HCT116 (cell line): Measurements from ENCODE around the gene CHRNA4. TPM values are rescaled to one million over a fixed set of nuclear protein-coding genes. Genes with fewer than 3 reads are reported as not detected.

Experiments
- ATAC-seq: fragments of 200-7000 bp; cut with Tn5 transposase; 2 replicates; pipeline ENCODE4 v1.9.1; 2020; ENCODE audit warnings: mild to moderate bottlenecking, moderate library complexity
- BruUV-seq: library from RNA; stranded (reverse); fragments of 400-500 nt; replicated peaks from 2 replicates; lab custom pipeline; 2021; lab: Mats Ljungman, UMichigan
- CTCF ChIA-PET: fragments of 300-600 bp; sonication (Branson Sonifier 250); formaldehyde crosslinking; loops from one replicate; lab custom pipeline; 2021; ENCODE audit warnings: antibody characterized with exemption; lab: Charles Lee
- POLR2A ChIA-PET: fragments of 300-600, 350-600 bp; sonication (Branson Sonifier 250); formaldehyde crosslinking; loops from one replicate; lab custom pipeline; 2021; ENCODE audit warnings: antibody characterized with exemption; lab: Charles Lee
- RAD21 ChIA-PET, 2 experiments: fragments of 300-600 bp; sonication (Branson Sonifier 250); formaldehyde crosslinking; loops; one replicate each; lab custom pipeline; 2023; ENCODE audit warnings: low total read pairs in 2 of 2; ENCODE audit not compliant: uncharacterized antibody in 2 of 2, unreplicated experiment in 2 of 2, low non-redundant PET in 1 of 2; lab: Charles Lee
- DNase-seq: peaks from one replicate; pipeline ENCODE4 v3.0.0-alpha.2; 2010; ENCODE audit warnings: low read depth, low spot score
- H2AFZ ChIP-seq: fragments of 200-600 bp; shearing (Covaris generic), sonication (generic); 2 replicates; pipeline ENCODE4 v1.6.1; 2017; ENCODE audit warnings: low read depth, mixed run types, mixed read lengths, antibody characterized with exemption, low read length; ENCODE audit not compliant: poor library complexity, severe bottlenecking
- H3K27ac ChIP-seq: 2 replicates; pipeline ENCODE4 v1.5.1; 2012; ENCODE audit warnings: low read depth, low read length
- H3K27me3 ChIP-seq: fragments of 200-600 bp; sonication (generic); 2 replicates; pipeline ENCODE4 v1.6.1; 2016; ENCODE audit warnings: mixed run types, low read length, mixed read lengths; ENCODE audit not compliant: insufficient read depth
- H3K36me3 ChIP-seq, 2 experiments: fragments of 200-500 bp in 1 of 2; fragments of 200-600 bp in 1 of 2; sonication (Bioruptor generic) in 1 of 2; sonication (generic) in 1 of 2; 2 replicates each; pipeline versions ENCODE4 v1.5.1 to v1.6.1; 2014 to 2016; ENCODE audit warnings: low read length in 2 of 2, inconsistent platforms in 1 of 2, mixed read lengths in 1 of 2, mixed run types in 1 of 2; ENCODE audit not compliant: insufficient read depth in 2 of 2, control insufficient read depth in 1 of 2
- H3K4me1 ChIP-seq, 2 experiments: fragments of 200-600 bp in 1 of 2; sonication (generic) in 1 of 2; 2 replicates each; pipeline versions ENCODE4 v1.5.1 to v1.6.1; 2012 to 2017; ENCODE audit warnings: low read length in 2 of 2, inconsistent platforms in 1 of 2, mild to moderate bottlenecking in 1 of 2, mixed read lengths in 1 of 2, mixed run types in 1 of 2, moderate library complexity in 1 of 2; ENCODE audit not compliant: insufficient read depth in 2 of 2, control insufficient read depth in 1 of 2
- H3K4me2 ChIP-seq: fragments of 200-600 bp; sonication (generic); 2 replicates; pipeline ENCODE4 v1.6.1; 2017; ENCODE audit warnings: mixed run types, low read length, mixed read lengths
- H3K4me3 ChIP-seq, 2 experiments: fragments of 200-600 bp in 1 of 2; sonication (generic) in 1 of 2; replicated peaks in 1 of 2; 2 replicates each; pipeline ENCODE4 v1.5.1; 2011 to 2016; ENCODE audit warnings: low read length in 2 of 2, control low read depth in 1 of 2, low read depth in 1 of 2, mild to moderate bottlenecking in 1 of 2, mixed read lengths in 1 of 2, mixed run types in 1 of 2
- H3K79me2 ChIP-seq: fragments of 200-600 bp; sonication (generic); 2 replicates; pipeline ENCODE4 v1.6.1; 2017; ENCODE audit warnings: mild to moderate bottlenecking, mixed run types, low read length, moderate library complexity, mixed read lengths; ENCODE audit not compliant: insufficient read depth
- H3K9ac ChIP-seq: fragments of 200-600 bp; sonication (generic); 2 replicates; pipeline ENCODE4 v1.6.1; 2016; ENCODE audit warnings: low read length, mixed read lengths
- H3K9me2 ChIP-seq: fragments of 200-600 bp; sonication (generic), shearing (Covaris generic); 2 replicates; pipeline ENCODE4 v1.6.1; 2017; ENCODE audit warnings: mixed run types, mild to moderate bottlenecking, moderate library complexity; ENCODE audit not compliant: insufficient read depth
- H3K9me3 ChIP-seq, 2 experiments: fragments of 200-500 bp in 1 of 2; fragments of 200-600 bp in 1 of 2; sonication (Bioruptor generic) in 1 of 2; sonication (generic) in 1 of 2; 2 replicates each; pipeline ENCODE4 v1.6.1; 2014 to 2017; ENCODE audit warnings: low read length in 2 of 2, mixed read lengths in 2 of 2, inconsistent platforms in 1 of 2, low read depth in 1 of 2, mild to moderate bottlenecking in 1 of 2, mixed run types in 1 of 2, moderate library complexity in 1 of 2; ENCODE audit not compliant: control insufficient read depth in 1 of 2, insufficient read depth in 1 of 2
- H4K20me1 ChIP-seq: fragments of 200-600 bp; sonication (generic), shearing (Covaris generic); 2 replicates; pipeline ENCODE4 v1.6.1; 2017; ENCODE audit warnings: mixed run types, mild to moderate bottlenecking, moderate library complexity; ENCODE audit not compliant: insufficient read depth
- CBX3 ChIP-seq: IDR thresholded peaks from 2 replicates; pipeline ENCODE4 v1.6.1; 2012; ENCODE audit warnings: low read depth
- ELF1 ChIP-seq: IDR thresholded peaks from 2 replicates; pipeline ENCODE4 v1.6.1; 2012; ENCODE audit warnings: low read depth, borderline replicate concordance
- EZH2phosphoT487 ChIP-seq: fragments of 200-600 bp; IDR thresholded peaks from 2 replicates; pipeline ENCODE4 v1.6.1; 2018; ENCODE audit warnings: antibody characterized with exemption, borderline replicate concordance
- JUND ChIP-seq: IDR thresholded peaks from 2 replicates; pipeline ENCODE4 v1.6.1; 2012
- POLR2A ChIP-seq: IDR thresholded peaks from 2 replicates; pipeline ENCODE4 v1.7.0; 2011; ENCODE audit warnings: borderline replicate concordance; ENCODE audit not compliant: insufficient read depth, insufficient read length; ENCODE audit errors: extremely low read depth
- SIN3A ChIP-seq: IDR thresholded peaks from 2 replicates; pipeline ENCODE4 v1.6.1; 2012; ENCODE audit warnings: low read depth
- SP1 ChIP-seq: IDR thresholded peaks from 2 replicates; pipeline ENCODE4 v1.6.1; 2012; ENCODE audit warnings: low read depth
- TCF7L2 ChIP-seq: IDR thresholded peaks from 2 replicates; pipeline ENCODE4 v1.7.0; 2011; ENCODE audit warnings: borderline replicate concordance, inconsistent platforms; ENCODE audit not compliant: insufficient read depth, insufficient read length; ENCODE audit errors: extremely low read depth
- YY1 ChIP-seq: IDR thresholded peaks from 2 replicates; pipeline ENCODE4 v1.6.1; 2011; ENCODE audit warnings: low read length, low read depth, moderate library complexity, mild to moderate bottlenecking; ENCODE audit not compliant: insufficient replicate concordance; ENCODE audit errors: extremely low read depth
- ZFX ChIP-seq: fragments of 450-650 bp; IDR thresholded peaks from 2 replicates; pipeline ENCODE4 v1.6.1; 2017
- intact Hi-C: fragments of 100-400 bp; cut with micrococcal nuclease; formaldehyde crosslinking; loops from 2 replicates; pipeline ENCODE4 v1.10.0; 2022
- total RNA-seq: library from RNA; stranded (reverse); gene quantifications from one replicate; pipeline ENCODE4 v1.2.1, GENCODE V29; 2021; ENCODE audit not compliant: unreplicated experiment
- TF ChIP-seq, protein P1 (sequence below): IDR thresholded peaks from 2 replicates; pipeline ENCODE4 v1.6.1; 2012
- TF ChIP-seq, protein P2 (sequence below): IDR thresholded peaks from 2 replicates; pipeline ENCODE4 v1.6.1; 2012; ENCODE audit warnings: low read depth
- TF ChIP-seq, protein P3 (sequence below): IDR thresholded peaks from 2 replicates; pipeline ENCODE4 v1.6.1; 2011; ENCODE audit warnings: mild to moderate bottlenecking, low read length, moderate library complexity; ENCODE audit not compliant: insufficient replicate concordance; ENCODE audit errors: extremely low read depth
- TF ChIP-seq, protein P4 (sequence below): IDR thresholded peaks from 2 replicates; pipeline ENCODE4 v1.6.1; 2012

CHRNA4 gene
- total RNA-seq, 1 experiment from 2014 or later, result not detected

DNA sequence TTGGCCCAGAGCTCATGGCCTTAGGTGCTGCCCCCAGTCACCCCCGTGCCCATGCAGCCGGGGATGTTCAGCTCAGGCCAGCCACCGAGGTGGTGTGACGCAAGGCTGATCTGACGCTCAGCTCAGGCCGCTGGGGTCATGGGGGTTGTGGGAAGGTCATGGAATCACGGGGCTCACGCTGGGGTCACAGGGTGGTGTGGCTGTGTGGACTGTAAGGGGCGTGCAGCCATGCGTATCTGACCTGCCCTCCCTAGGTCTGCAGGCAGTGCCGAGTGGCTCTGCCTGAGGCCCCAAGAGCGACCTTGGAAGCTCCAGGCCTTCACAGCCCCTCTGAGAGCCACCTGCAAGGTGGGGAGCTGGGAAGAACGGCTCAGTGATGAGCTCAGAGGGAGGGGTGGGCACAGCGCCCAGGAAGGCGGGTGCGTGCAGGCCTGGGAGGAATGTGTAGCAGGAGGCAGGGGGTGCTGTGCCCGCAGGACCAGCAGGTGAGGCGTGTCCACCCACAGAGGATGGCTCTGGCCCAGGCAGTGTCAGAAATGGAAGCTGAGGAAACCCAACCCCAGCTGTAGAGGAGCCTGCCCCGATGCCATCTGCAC, 27.8 kb downstream of the CHRNA4 start:
- ATAC-seq, result no peak
- CTCF ChIA-PET, result interaction anchor here (1.1 to 1.7 kb wide), 2 partner anchors 16 to 48 kb away, joined by 3 to 5 read pairs; no protein-coding TSS in a partner anchor

More for the DNA sequence above, 27.8 kb downstream of the CHRNA4 start:
- POLR2A ChIA-PET, result no interaction called here
- peaks cover 13% of the 10 kb centered on the region for H3K27me3 ChIP-seq
- no peak overlapping the region; the same call in 1 of the 2 replicates for H3K27ac ChIP-seq
- no peaks in the 10 kb centered on the region for H3K4me1 ChIP-seq
- RAD21 ChIA-PET, result no interaction called here
- no peak overlapping the region for H3K4me3 ChIP-seq
- no peaks in the 10 kb centered on the region for H3K36me3 ChIP-seq
- no peak for DNase-seq
- no peak overlapping the region for H3K4me2 ChIP-seq
- H3K79me2 ChIP-seq, result no peaks in the 10 kb centered on the region
- peaks cover 3 to 4% of the 10 kb centered on the region in 2 experiments; a peak in 1 of 4 replicates for H3K9me3 ChIP-seq
- H2AFZ ChIP-seq, result no peak overlapping the region
- intact Hi-C loops, result no loop called here
- H3K9ac ChIP-seq, result no peak overlapping the region
- BruUV-seq, result no TSS peak
- TF ChIP-seq, protein P1, sequence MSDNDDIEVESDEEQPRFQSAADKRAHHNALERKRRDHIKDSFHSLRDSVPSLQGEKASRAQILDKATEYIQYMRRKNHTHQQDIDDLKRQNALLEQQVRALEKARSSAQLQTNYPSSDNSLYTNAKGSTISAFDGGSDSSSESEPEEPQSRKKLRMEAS, result no peak
- TF ChIP-seq EZH2phosphoT487 (no peak), ELF1 (no peak), ZFX (no peak), JUND (no peak), CBX3 (no peak), YY1 (no peak), SP1 (no peak), TCF7L2 (no peak), POLR2A (no peak), SIN3A (no peak)
- TF ChIP-seq, protein P2, sequence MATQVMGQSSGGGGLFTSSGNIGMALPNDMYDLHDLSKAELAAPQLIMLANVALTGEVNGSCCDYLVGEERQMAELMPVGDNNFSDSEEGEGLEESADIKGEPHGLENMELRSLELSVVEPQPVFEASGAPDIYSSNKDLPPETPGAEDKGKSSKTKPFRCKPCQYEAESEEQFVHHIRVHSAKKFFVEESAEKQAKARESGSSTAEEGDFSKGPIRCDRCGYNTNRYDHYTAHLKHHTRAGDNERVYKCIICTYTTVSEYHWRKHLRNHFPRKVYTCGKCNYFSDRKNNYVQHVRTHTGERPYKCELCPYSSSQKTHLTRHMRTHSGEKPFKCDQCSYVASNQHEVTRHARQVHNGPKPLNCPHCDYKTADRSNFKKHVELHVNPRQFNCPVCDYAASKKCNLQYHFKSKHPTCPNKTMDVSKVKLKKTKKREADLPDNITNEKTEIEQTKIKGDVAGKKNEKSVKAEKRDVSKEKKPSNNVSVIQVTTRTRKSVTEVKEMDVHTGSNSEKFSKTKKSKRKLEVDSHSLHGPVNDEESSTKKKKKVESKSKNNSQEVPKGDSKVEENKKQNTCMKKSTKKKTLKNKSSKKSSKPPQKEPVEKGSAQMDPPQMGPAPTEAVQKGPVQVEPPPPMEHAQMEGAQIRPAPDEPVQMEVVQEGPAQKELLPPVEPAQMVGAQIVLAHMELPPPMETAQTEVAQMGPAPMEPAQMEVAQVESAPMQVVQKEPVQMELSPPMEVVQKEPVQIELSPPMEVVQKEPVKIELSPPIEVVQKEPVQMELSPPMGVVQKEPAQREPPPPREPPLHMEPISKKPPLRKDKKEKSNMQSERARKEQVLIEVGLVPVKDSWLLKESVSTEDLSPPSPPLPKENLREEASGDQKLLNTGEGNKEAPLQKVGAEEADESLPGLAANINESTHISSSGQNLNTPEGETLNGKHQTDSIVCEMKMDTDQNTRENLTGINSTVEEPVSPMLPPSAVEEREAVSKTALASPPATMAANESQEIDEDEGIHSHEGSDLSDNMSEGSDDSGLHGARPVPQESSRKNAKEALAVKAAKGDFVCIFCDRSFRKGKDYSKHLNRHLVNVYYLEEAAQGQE, result no peak
- TF ChIP-seq, protein P3, sequence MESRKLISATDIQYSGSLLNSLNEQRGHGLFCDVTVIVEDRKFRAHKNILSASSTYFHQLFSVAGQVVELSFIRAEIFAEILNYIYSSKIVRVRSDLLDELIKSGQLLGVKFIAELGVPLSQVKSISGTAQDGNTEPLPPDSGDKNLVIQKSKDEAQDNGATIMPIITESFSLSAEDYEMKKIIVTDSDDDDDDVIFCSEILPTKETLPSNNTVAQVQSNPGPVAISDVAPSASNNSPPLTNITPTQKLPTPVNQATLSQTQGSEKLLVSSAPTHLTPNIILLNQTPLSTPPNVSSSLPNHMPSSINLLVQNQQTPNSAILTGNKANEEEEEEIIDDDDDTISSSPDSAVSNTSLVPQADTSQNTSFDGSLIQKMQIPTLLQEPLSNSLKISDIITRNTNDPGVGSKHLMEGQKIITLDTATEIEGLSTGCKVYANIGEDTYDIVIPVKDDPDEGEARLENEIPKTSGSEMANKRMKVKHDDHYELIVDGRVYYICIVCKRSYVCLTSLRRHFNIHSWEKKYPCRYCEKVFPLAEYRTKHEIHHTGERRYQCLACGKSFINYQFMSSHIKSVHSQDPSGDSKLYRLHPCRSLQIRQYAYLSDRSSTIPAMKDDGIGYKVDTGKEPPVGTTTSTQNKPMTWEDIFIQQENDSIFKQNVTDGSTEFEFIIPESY, result no peak
- TF ChIP-seq, protein P4, sequence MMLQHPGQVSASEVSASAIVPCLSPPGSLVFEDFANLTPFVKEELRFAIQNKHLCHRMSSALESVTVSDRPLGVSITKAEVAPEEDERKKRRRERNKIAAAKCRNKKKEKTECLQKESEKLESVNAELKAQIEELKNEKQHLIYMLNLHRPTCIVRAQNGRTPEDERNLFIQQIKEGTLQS, result no peak
- H4K20me1 ChIP-seq, result no peaks in the 10 kb centered on the region
- no peaks in the 10 kb centered on the region for H3K9me2 ChIP-seq
